ENCODE data around the gene IER3.

The IER3 gene

DNA sequence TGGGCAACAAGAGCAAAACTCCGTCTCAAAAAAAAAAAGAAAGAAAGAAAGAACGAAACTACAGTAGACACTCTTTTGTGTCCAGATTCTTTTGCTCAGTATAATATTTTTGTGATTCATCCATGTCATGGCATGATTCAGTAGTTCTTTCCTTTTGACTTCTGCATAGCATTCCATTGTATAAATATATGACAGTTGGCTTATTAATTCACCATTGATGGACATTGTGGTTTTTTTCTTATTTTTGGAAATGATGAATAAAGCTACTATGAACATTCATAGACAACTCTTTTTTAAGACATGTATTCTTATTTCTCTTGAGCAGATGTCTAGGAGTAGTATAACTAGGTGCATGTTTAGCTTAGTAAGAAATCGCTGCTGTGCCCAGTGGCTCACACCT lies 10.3 kb upstream of the IER3 start:
- DNase-seq (ENCODE audit: low read depth, low spot score), result no peak
- TF ChIP-seq, protein P1, sequence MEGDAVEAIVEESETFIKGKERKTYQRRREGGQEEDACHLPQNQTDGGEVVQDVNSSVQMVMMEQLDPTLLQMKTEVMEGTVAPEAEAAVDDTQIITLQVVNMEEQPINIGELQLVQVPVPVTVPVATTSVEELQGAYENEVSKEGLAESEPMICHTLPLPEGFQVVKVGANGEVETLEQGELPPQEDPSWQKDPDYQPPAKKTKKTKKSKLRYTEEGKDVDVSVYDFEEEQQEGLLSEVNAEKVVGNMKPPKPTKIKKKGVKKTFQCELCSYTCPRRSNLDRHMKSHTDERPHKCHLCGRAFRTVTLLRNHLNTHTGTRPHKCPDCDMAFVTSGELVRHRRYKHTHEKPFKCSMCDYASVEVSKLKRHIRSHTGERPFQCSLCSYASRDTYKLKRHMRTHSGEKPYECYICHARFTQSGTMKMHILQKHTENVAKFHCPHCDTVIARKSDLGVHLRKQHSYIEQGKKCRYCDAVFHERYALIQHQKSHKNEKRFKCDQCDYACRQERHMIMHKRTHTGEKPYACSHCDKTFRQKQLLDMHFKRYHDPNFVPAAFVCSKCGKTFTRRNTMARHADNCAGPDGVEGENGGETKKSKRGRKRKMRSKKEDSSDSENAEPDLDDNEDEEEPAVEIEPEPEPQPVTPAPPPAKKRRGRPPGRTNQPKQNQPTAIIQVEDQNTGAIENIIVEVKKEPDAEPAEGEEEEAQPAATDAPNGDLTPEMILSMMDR (IDR thresholded peaks at IDR 0.05; ENCODE audit: insufficient read depth, low read length, missing control alignments), result no peak
- H3K4me3 ChIP-seq (ENCODE audit: low read depth, low read length), result no peak overlapping the region
- CTCF ChIA-PET, result interaction anchor here (1.1 to 1.2 kb wide), 3 partner anchors 66 to 72 kb away, joined by 3 to 4 read pairs (median 3); no protein-coding TSS in a partner anchor
- POLR2A ChIA-PET, result interaction anchor here (0.6 to 2.8 kb wide), 9 partner anchors 10 to 150 kb away, joined by 3 to 14 read pairs (median 4); partner anchors contain the start of genes FLOT1 and IER3

DNA sequence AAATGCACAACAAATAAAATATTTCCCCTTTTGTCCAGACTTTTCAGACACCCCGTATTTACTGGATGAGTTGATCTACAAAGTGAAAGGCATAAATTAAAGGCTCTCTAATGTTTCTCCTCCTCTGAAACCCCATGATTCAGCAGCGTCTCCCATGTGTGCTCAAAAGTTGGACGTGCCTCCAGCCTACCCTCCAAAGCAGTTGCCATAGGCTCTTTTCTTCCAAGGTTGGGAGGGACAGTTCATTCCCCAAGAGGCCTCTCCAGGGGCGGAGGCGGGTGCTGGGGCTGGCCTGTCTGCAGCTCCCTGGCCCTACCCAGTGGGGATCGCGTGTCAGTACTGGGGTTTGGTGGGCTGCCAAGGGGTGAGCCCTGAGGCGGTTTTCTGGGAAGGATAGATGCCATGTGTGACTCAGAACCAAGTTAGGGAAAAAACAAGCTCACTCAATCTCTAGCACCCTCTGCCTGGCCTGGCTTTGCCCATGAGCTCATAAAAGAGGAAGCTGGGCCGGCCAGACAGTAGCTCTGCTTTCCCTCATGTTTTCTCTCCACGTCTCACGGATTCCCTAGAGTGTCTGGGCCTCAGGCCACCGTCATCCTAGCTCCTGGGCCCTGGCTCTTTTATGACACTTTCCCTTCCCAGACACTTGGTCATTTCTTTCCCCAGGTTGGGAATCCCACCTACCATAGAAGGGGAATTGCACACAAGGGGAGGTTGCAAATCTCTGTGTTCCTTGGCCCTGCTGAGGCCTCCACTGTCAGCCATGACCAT lies 8.0 kb upstream of the IER3 start:
- ChIA-PET POLR2A (interaction anchor here (0.7 to 2.4 kb wide), 25 partner anchors 10 to 162 kb away, joined by 3 to 94 read pairs (median 3); partner anchors contain the start of genes FLOT1, IER3, MDC1 and VARS2), CTCF (interaction anchor here (0.8 to 2.6 kb wide), 10 partner anchors 12 to 127 kb away, joined by 3 to 27 read pairs (median 4); partner anchors contain the start of gene DHX16)
- TF ChIP-seq, protein P1 (IDR thresholded peaks at IDR 0.05; ENCODE audit: insufficient read depth, low read length, missing control alignments), result no peak
- 0 out of 2 replicates have a peak overlapping the region, but pooled peaks have one; percentile 4 for H3K4me3 ChIP-seq (ENCODE audit: low read depth, low read length)
- peak; percentile 100 for DNase-seq (ENCODE audit: low read depth, low spot score)

DNA sequence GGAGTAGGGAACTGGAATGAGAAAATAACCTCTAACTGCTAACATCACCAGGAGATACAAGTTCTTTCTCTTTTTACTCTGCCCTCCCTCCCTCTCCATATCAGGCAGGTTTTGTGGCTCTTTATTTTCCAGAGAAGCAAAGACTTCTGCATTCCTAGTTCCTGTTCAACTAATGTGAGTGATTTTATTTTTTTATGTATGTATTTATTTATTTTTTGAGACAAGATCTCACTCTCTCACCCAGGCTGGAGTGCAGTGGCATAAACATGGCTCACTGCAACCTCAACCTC lies 6.0 kb upstream of the IER3 start:
- no peak overlapping the region for H3K4me3 ChIP-seq (ENCODE audit: low read depth, low read length)
- CTCF ChIA-PET, result no interaction called here
- TF ChIP-seq, protein P1 (IDR thresholded peaks at IDR 0.05; ENCODE audit: insufficient read depth, low read length, missing control alignments), result no peak
- POLR2A ChIA-PET, result no interaction called here
- no peak for DNase-seq (ENCODE audit: low read depth, low spot score)

DNA sequence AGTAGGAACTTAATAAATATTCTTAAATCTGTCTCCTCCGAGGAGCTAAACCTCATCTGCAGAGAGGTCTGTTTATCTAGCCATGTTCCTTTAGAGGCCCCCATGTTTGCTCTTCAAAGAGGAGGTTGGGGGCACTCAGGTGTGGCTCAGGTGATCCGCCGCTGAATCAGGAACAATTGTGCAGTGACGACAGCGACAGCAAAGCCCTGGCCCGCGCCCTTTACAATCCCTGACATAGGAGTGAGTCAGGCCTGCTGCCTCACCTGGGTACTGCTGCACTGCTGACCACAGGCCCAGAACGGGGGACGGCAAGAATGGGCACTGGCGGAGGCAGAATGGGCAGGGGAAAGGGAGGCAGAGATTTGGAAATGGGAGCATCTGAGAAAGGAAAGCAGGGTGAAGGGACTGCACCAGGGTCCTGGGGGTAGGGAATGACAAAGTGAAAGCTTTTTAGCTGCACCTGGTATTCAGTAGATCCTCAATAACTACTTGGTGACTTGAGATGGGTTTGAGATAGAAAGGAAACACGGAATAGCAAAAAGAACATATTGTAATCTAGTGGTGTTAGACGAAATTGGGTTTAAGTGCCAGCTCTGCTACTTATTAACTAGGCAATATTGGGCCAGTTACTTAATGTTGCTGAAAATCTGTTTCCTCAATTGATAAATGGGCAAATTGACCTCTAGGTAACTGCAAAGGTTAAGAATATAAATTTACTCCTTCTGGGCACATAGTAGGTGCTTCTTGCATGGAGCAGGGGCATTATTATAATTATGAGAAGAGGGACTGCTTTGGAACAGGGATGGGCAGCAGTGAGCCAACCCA lies 5.4 kb upstream of the IER3 start:
- TF ChIP-seq, protein P1 (IDR thresholded peaks at IDR 0.05; ENCODE audit: insufficient read depth, low read length, missing control alignments), result no peak
- DNase-seq (ENCODE audit: low read depth, low spot score), result no peak
- ChIA-PET CTCF (interaction anchor here (0.9 to 1.2 kb wide), 3 partner anchors 69 to 337 kb away, joined by 4 to 5 read pairs (median 4); no protein-coding TSS in a partner anchor), POLR2A (interaction anchor here (1.0 kb wide), 1 partner anchor 19 kb away, joined by 5 read pairs; no protein-coding TSS in a partner anchor)
- no peak overlapping the region for H3K4me3 ChIP-seq (ENCODE audit: low read depth, low read length)

DNA sequence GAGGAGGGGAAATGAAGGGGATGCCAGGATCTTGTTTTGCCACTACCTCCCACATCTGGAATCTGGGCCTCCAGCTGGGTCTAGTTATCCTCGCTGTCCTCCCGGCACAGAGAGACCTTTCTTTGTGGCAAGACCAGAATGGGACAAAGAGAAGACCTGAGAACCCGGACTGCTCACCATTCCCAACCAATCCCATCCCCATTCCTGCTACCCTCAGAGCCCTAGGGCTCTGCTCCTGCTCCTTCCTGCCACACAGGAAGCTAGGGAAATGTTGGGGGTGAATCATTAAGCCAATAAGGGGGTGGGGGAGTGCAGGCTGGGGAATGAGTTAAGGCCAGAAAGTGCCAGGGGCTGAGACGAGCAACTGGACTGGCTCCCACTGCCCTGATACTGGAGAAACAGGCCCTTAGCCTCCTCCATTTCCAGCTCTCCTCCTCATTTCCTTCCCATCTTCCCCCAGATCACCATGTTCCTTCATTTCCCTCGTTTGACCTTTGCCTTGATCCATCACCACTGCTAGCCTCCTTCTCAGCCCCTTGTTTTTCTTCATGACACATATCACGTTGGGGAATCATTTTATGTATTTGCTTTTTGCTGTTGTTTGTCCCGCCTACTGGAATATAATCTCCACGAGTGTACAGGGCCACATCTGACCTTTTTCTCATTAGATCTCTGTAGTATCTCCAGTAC lies 4.6 kb upstream of the IER3 start:
- DNase-seq (ENCODE audit: low read depth, low spot score), result no peak
- POLR2A ChIA-PET, result interaction anchor here (1.0 to 1.2 kb wide), 2 partner anchors 10 to 20 kb away, joined by 3 to 5 read pairs; no protein-coding TSS in a partner anchor
- TF ChIP-seq, protein P1 (IDR thresholded peaks at IDR 0.05; ENCODE audit: insufficient read depth, low read length, missing control alignments), result no peak
- CTCF ChIA-PET, result interaction anchor here (0.9 to 1.2 kb wide), 3 partner anchors 70 to 338 kb away, joined by 4 to 5 read pairs (median 4); no protein-coding TSS in a partner anchor
- H3K4me3 ChIP-seq (ENCODE audit: low read depth, low read length), result no peak overlapping the region

All from AG04449 (cell line).